GM18909 (cell line): ENCODE data around the gene CYRIA.

Experiments used
- ATAC-seq: cut with Tn5 transposase; IDR thresholded peaks from one replicate; pipeline ENCODE4 v1.9.1; 2021; ENCODE audit warnings: mild to moderate bottlenecking; ENCODE audit not compliant: unreplicated experiment, poor library complexity

Gene CYRIA

DNA sequence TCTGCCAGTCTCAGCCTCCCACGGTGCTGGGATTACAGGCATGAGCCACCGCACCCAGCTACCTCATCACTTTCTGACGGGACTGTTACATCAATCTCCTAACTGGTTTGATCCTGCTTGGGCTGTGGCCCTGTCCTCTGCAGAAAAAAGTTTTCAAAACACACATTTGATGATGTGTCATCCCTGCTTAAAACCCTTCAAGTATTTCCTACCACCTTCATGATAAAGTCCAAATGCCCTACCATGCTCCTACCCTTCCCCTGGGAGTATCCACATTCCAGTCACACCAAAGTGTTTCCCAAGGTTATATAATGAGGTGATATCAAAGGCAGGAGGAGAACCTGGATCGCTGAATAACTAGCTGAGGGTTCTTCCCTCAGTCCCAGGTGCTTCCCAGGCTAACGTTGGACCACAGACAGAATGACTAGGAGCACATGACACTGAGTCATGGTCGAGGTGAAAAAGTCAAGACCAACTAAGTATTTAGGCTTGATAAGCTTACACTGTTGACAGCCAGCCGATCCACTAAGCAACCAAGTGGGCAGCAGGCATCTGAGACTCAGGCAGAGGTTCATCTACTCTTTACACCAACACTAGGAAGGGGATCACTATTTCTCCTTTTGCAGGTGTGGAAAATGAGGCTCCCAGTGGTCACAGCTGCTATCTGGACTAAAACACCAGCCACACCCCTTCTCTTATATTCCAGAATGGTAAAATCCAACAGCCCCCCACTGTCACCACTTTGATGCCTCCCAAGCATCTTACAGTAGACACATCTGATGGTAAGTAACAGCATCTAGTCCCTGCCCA is 31.8 kb downstream of the CYRIA start:
- ATAC-seq: no peak

DNA sequence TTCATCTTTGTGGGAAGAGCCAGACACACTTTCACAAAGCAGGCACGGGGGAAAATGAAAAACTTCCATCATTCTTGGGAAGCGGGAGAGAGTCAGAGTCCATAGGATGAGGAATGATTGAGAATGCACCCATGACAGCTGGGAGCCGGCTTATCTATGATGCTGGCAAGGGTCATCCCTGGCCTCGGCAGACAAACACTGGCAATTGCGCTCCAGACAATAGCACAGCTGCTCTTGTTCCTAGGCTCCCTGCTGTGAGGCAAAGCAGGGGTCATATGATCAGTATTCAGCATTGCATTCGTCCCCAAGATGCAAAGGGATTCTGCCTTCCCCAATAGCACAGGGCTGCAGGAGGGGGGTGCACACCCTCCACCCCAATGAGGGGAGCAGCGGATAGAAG is 33.0 kb downstream of the CYRIA start:
- no peak for ATAC-seq

DNA sequence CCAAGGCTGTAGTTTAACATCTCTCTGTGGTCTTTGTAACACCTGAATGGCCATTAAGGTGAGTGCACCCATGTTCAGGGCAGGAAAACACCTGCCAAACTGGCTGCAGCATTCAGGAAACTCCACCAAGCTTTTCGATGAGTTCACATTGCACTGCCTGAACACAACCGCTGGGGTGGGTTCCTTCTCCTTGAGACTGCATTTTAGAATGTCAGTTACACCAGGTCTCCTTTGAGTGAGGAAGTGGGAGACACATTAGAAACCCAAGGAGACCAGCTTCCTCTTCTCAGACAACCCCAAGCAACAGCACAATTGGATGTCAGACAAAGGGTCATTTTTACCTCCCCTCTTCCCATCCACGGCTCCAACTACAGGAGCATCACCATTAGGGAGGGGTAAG is 35.2 kb downstream of the CYRIA start:
- ATAC-seq: peak; percentile 39

DNA sequence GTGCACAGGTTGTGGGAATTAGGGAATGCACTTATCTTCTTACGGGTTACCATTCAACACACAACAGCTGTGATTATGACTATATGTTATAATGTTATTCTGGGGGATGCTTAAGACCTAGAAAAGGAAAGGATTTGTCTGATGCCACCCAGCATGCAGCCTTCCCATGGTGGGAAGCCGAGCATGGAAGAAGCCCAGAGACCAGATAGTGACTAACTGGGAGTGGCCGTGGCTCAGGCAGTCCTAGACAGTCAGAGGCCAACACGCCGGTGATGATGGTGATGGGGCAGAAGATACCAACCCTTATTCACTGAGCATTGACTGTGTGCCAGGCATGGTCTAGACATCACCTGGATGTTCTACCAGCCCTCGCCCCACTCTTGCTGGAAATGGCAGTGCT is 35.9 kb downstream of the CYRIA start:
- no peak for ATAC-seq

DNA sequence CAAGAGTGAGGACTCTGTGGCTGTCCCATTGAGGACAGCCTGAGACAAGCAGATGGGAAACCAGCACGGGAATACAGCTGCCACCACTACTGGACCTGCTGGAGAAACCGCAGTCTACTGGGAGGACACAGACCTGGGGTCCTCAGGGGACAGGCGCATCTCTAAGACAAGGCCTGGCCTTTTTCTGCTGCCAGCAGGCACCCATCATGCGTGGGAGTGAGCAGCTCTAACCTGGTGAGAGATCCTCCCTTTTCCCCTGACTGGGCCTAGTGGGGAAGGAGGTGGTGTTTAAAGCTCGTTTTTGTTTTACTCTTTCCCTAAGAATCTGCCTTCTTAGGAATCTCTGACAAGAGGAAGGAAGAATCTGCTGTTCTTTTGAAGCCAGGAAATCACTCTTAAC is 36.6 kb downstream of the CYRIA start:
- no peak for ATAC-seq

DNA sequence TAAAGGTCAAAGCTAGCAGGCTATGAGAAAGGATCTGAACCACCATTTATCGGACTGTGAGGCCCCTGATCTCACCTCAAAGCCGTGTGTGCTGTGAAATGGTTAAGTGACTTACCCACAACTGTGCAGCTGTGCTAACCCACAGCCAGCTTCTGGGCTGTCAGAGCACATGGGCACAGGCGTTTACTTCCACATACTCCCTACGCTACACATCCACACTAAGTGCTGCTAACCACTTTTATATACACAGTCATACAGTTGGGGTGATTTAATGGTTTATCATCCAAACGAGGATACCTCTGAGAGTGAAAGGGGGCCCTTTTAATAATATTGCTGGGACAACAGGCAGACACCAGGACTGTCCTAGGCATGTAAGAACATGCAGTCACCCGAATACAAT is 37.3 kb downstream of the CYRIA start:
- no peak for ATAC-seq

DNA sequence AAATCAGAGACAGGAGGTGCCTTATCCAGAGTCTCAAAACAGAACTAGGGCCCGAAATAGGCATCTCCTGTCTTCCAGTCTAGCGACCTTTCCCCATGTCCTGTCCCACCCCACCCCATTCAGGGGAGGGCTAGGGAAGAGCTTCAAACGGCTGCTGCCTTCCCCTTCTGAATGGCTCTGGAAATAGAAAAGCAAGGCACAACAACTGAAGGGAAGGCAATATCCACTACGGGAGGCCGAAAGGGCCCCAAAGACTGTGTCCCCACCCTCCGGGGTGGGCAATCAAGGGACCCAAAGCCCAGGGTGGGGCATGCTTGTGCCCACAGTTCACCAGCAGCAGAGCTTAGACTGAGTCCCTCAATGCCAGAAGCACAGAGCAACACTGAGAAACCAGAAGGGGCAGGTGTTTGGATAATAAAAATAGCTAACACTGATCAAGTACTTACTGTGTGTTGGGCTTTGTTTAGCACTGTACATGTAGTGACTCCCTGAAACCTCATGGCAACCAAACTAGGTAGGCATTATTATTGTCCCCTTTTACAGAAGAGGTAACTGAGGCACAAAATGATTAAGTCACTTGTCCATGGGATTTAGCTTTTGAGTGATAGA is 38.5 kb downstream of the CYRIA start:
- no peak for ATAC-seq

DNA sequence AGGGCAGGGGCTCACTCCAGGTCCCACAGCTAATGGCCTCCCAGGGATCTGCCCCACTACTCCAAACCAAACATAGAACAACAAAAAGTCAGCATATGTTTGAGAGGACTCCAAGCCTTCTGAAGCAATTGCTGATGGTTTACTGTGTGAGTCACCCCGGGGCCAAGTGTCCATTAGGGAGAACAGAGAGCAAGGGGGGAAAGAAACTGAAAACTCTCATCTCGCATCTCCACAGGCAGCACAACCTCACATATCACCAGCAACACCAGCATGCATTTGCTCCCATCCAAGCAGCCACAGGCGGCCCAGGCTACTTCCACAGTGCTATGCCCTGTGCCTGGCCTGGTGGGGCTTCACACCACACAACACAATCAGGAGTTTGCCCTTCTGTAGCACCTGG is 39.1 kb downstream of the CYRIA start:
- ATAC-seq: no peak

DNA sequence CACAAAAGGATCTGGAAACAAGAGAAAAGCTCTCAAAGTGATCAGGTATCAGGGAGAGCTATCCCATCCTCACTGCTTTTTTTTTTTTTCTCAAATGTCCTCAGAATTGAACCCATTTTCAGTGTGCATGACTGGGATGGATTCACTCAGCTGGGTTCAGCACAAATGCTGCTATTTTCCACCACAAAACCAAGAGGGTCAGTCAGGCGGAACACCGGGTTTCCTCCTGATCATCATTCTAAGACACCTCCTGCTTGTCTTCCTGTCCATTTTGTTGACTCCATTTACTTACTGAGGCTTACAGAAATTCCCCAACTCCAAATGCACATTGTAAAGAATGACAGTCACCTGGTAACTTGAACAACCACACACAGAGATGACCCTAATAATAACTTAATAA is 39.9 kb downstream of the CYRIA start:
- ATAC-seq: peak; percentile 81

DNA sequence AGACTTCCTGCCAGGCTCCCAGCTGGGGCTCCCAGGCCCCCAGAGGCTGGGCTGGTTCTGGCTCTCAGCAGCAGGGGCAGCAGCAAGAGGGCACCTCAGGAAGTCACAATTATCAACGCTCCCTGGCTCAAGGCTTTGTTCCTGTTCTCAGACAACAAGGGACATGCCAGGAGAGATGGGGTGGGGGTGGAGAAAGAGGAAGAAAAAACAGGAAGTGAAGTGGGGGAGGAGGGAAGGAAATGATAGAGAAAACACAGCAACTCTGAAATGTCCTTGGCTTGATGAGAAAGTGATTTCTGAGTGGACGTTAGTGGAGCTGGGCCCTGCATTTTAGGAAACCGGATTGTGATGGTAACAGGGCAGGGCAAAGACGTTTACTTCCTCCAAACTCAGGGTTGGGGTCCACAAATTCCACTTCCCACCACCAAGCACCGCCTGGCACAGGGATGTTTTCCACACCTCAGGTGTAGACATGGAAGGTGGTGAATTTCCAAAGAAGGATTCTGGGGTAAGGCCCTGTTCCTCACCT is 40.4 kb downstream of the CYRIA start:
- no peak for ATAC-seq

DNA sequence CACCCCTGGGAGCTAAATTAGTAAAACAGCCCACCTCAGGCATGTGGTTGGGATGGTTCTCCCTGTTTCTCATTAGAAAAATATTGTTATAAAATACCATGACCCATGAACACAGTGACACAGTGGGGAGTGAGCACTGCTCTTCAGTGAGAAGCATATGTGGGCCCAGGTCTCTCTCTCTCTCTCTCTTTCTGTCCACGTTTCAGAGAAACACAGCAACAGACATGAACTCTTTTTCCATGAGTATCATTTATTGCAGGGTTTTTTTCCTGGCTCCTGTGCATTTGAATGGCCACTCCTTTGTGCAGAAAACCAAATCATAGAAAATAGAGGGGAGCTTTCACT is 41.2 kb downstream of the CYRIA start:
- ATAC-seq: no peak

DNA sequence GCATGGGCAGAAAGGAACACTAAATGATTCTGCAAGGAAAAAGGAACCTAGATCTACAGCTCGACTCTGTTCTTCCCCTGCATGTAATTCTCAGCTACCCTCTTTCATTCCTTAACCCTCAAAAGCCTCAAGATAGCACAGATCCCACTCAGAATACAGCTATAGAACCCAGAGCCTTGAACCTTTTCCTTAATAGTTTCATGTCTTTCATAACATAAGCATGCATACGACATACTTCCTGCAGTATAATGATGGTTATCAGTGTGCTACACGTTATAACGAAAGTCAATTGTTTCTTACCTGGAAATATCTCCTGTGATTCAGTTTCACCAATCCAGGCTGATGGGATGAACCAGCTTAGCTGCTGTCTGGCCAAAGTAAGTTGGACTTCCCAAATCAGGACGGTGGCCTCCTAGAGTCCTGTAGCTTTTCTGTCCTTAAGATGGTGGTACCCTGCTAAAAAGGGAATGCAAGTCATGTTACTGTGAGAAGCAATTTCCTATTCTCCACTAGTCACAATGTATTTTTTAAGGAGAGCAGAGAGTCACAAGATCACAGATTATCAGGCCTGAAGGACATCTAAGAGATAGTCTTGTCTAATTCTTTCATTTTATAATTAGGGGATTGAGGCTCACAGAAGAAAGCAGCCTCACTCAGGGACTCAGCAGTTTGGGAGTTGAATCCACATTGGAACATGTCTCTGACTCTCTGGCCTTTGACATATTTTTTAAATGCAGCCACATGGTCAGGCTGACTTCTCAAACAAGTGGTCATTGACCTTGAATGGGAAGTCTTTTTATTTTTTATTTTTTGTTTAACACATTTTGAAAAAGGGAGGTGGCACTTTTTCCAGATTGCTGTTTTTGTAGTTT is 41.8 kb downstream of the CYRIA start:
- no peak for ATAC-seq

DNA sequence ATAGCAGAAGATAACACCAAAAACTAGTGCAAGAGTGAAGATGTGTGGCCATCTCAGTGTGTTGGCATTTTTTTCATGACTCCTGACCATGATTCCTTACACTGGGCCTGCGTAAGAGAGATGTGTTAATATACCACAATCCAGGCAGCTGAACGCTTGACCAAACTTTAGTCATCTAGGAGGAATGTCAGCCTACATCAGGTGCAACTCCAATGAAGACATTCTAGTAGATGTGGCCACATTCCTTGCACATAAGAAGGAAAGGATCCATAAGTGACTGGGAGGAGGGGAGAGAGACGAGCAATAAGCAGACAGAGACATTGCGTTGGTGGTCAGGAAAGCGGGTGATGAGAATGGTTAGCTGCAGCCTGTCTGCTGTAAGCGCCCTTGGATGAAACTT is 42.6 kb downstream of the CYRIA start:
- no peak for ATAC-seq

DNA sequence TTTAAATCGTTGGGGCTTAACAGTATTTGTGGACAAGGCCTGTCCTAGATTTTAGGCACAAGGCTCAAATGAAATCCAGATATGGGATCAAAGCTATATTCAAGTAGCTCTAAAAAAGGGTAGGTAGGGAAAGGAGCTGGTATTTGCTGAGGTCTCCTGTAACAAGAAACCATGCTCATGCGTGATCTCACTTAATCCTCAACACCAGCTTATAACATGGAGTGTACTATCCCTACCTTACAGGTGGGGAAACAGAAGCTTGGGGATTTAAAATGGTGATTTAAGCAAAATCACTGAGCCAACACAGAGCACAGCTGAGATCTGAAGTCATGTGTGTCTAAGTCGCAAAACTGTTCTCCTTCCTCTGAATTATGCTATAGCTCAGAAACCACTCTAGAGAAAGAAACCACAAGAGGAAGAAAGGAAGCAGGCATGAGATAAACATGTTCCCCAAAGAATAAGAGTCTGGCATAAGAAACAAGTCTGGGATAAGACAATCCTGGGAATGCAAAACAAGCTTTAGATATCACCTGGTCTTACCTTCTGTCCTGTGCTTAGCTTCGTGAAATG is 43.1 kb downstream of the CYRIA start:
- no peak for ATAC-seq

DNA sequence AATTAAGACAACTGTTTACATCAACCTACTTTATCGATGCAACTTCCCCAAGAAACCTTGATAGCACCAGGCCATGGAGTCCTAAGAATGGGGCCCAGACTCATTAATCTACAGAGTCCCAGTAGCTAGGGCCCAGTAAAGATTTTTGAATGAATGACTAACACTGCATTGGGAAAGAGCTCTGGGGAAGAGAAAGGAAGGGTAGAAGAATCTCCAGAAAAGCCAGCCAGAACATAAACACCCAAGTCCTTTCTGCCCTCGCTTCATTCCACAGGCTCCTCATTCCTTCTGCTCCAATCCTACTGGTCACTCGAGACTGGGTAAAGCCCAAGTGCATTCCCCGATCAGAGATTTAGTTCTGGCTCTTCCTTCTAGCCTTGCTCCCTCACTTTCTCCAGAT is 44.3 kb downstream of the CYRIA start:
- no peak for ATAC-seq

DNA sequence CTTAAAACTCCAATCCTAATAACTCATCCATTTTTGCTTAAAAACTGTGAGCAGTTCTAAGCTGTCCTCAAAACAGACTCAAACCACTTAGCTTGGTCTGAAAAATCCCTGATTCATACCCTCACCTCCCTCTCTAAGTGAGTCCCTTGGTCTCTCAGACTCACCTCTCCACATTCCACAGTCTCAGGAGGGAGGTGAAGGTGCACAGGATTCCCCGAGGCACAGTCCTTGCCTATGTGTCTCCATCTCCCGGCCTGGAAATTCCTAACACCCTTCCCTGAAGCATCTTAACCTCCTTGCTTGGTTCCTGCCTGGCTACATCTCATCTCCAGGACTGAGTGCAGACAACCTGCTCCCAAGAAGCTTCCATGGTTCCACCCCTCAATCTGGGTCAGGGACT is 45.0 kb downstream of the CYRIA start:
- ATAC-seq: no peak

DNA sequence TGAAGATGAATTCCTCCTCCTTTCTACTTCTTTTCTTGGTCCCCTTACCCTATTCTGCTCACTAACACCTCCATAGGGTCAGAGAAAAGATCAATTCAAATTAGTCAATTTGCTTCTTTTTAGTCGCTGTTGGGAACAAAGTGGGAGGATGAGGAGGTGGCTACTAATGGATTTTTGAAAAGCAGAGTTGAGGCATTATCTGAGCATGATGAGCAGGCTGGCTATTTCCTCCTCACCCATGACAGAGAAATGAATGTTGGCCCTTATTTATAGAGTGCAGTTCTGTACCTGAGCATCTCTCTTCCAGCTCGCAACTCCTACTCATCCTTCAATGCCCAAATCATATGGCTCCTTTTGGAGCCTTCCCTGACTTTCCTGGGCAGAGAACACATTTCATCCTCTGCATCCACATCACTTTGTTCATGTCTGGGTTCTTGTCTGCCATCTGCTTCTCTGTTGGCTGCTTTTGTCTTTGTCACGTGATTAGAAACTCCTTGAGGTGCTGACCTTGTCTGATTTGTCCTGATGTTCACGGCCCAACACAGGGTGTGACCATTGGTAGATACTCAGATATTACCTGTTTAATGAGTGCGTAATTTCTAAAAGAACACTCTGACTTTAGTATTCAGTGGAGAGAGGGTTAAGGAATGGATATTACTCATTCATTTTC is 45.9 kb downstream of the CYRIA start:
- no peak for ATAC-seq

DNA sequence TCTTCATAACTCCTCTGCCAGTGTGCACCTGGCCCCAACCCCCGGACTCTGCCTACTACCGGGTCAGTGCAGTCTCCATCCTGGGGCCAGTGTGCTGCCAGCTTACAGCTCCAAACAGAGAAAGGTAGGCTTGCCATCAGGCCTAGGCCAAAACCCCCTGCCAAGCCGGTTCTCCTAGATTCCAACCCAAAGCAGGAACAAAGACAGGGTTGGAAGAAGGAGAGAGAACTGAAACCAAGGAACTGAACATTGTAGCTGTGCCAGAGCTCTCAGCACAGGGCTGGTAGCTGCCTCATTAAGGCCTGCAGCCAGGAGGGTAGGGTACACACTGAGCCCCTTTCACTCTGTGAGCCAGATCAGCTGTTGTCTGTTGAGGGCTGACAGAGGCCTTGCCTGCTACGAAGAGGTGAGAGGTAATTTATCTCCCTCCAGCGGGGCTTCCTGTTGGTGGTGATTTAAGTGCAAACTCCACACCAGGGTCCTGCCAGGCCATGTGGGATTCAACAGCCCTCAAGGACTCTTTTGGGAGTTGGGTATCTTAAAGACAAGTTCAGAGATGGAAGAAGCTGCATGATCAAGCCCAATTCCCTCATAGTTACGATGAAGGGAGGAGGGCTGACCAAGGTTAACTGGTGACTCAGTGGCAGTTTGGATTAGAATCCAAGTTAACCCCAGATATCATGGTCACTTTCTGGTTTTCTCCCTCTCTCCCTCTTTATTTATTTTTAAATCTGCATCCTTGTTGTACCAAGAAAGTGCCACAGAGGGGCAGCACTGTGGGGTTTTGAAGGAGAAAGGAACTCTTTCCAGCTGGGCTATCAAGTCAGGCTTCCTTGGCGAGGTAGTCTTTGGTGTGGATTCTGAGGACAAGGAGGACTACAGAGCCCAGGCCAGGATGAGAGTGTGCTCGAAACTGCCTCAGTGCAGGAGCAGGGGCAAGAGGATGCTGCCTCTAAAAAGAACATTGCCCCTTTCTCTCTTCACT is 48.1 kb downstream of the CYRIA start:
- no peak for ATAC-seq
